PC-3 (cell line): ENCODE measurements around the gene ZBTB7A. TPM values are rescaled to one million over a fixed set of nuclear protein-coding genes. Genes with fewer than 3 reads are reported as not detected.

ENCODE experiments used
- ATAC-seq: fragments of 200-7000 bp; cut with Tn5 transposase; 2 replicates; pipeline ENCODE4 v1.9.1; 2020; ENCODE audit warnings: mild to moderate bottlenecking, moderate library complexity
- BruUV-seq: library from RNA; stranded (reverse); fragments of 400-500 nt; replicated peaks from 2 replicates; lab custom pipeline; 2021; lab: Mats Ljungman, UMichigan
- CTCF ChIA-PET: fragments of 300-600 bp; sonication (Branson Sonifier 250); formaldehyde crosslinking; loops from one replicate; lab custom pipeline; 2022; ENCODE audit warnings: antibody characterized with exemption; lab: Charles Lee
- POLR2A ChIA-PET: fragments of 300-600 bp; sonication (Branson Sonifier 250); formaldehyde crosslinking; loops from one replicate; lab custom pipeline; 2022; ENCODE audit warnings: antibody characterized with exemption; ENCODE audit not compliant: unreplicated experiment; lab: Charles Lee
- DNase-seq: peaks from one replicate; pipeline ENCODE4 v3.0.0-alpha.2; 2015
- H2AFZ ChIP-seq: fragments of 300-600 bp; sonication (generic); 2 replicates; pipeline ENCODE4 v1.6.0; 2016; ENCODE audit warnings: antibody characterized with exemption, low read length
- H3F3A ChIP-seq: fragments of 300-600 bp; sonication (generic); one replicate; pipeline ENCODE4 v1.6.0; 2017; ENCODE audit warnings: antibody characterized with exemption, low read length, control low read depth, mild to moderate bottlenecking; ENCODE audit not compliant: unreplicated experiment
- H3K27ac ChIP-seq: fragments of 300-600 bp; sonication (generic); 2 replicates; pipeline ENCODE4 v1.5.1; 2016; ENCODE audit warnings: mild to moderate bottlenecking, low read length
- H3K27me3 ChIP-seq: fragments of 300-600 bp; sonication (generic); 2 replicates; pipeline ENCODE4 v1.6.1; 2016; ENCODE audit warnings: low read length, mixed read lengths
- H3K36me3 ChIP-seq: fragments of 300-600 bp; sonication (generic); 2 replicates; pipeline ENCODE4 v1.6.1; 2016; ENCODE audit warnings: low read depth, mixed run types, low read length, mixed read lengths
- H3K4me1 ChIP-seq: fragments of 300-600 bp; sonication (generic); 2 replicates; pipeline ENCODE4 v1.5.1; 2016; ENCODE audit warnings: low read length; ENCODE audit not compliant: insufficient read depth
- H3K4me2 ChIP-seq: fragments of 300-600 bp; sonication (generic); 2 replicates; pipeline ENCODE4 v1.6.0; 2016; ENCODE audit warnings: low read length
- H3K4me3 ChIP-seq: fragments of 300-600 bp; sonication (generic); 2 replicates; pipeline ENCODE4 v1.5.1; 2016; ENCODE audit warnings: mild to moderate bottlenecking, low read length, mixed read lengths
- H3K79me2 ChIP-seq: fragments of 300-600 bp; sonication (generic); 2 replicates; pipeline ENCODE4 v1.6.1; 2017; ENCODE audit warnings: low read length, mixed read lengths
- H3K9ac ChIP-seq: fragments of 300-600 bp; sonication (generic); 2 replicates; pipeline ENCODE4 v1.6.0; 2016; ENCODE audit warnings: mild to moderate bottlenecking, low read length
- H3K9me2 ChIP-seq: fragments of 300-600 bp; sonication (generic); replicated peaks from 2 replicates; pipeline ENCODE4 v1.6.1; 2016; ENCODE audit warnings: mixed run types, low read length, mixed read lengths
- H3K9me3 ChIP-seq: fragments of 300-600 bp; sonication (generic); 2 replicates; pipeline ENCODE4 v1.6.1; 2016; ENCODE audit warnings: low read length, mixed read lengths
- H4K20me1 ChIP-seq: fragments of 300-600 bp; sonication (generic); 2 replicates; pipeline ENCODE4 v1.6.1; 2016; ENCODE audit warnings: low read length, mixed read lengths
- CTCF ChIP-seq: fragments of 300-600 bp; sonication (generic); conservative IDR thresholded peaks from 2 replicates; pipeline ENCODE4 v1.5.1; 2017; ENCODE audit warnings: antibody characterized with exemption, low read depth, mild to moderate bottlenecking, low read length
- EZH2 ChIP-seq: fragments of 300-600 bp; sonication (generic); IDR thresholded peaks from one replicate; pipeline ENCODE4 v1.6.1; 2017; ENCODE audit warnings: antibody characterized with exemption, mild to moderate bottlenecking, low read length; ENCODE audit not compliant: unreplicated experiment
- EZH2phosphoT487 ChIP-seq: fragments of 300-600 bp; sonication (generic); IDR thresholded peaks from 2 replicates; pipeline ENCODE4 v1.6.1; 2018; ENCODE audit warnings: mild to moderate bottlenecking, antibody characterized with exemption, low read length, borderline replicate concordance
- intact Hi-C: fragments of 100-400 bp; cut with micrococcal nuclease; formaldehyde crosslinking; loops from 2 replicates; pipeline ENCODE4 v1.9.0; 2023
- total RNA-seq: library from RNA; depleted of rRNA; stranded (reverse); fragments of >200 nt; gene quantifications from 2 replicates; pipeline ENCODE4 v1.2.3, GENCODE V29; 2014

ZBTB7A gene
- total RNA-seq, 1 experiment from 2014 or later, result 16.7 TPM

DNA sequence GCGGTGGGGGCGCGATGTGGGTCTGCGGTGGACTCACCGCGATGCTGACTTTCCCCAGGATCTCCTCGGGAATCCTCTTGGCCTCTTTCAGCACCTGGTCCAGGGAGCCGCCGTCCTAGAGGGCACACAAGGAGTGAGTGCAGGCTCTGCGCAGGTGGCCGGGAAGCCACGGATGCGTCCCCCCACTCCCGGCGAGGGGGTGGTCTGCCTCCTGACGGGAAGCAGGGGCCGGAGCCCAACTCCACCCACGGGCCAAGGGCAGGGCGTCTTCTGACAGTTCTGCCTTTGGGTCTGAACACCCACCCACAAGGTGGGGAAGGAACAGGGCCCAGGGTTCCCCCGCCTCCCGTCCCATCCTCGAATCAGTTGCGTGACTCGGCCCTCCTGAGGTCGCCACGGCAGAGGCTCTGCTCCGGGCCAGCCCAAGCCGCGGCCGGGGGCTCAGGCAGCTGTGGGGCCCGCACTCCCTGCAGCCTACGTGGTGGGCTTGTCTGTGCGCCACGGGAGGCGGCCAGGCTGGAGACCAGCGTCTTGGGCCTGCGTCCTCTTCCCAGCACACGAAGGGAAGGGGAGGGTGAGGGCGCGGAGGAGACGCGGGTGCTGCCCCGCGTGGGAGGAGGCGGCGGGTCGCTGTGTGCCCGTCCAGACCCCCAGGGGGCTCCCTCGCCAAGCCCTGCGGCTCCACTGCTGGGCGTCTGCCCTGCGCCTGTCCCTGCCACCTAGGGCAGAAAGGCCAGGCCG, 35.8 kb upstream of the ZBTB7A start:
- Histone ChIP-seq H3F3A (no peaks in the 10 kb centered on the region), H2AFZ (no peak overlapping the region), H3K9me3 (no peaks in the 10 kb centered on the region), H3K27me3 (no peaks in the 10 kb centered on the region), H3K4me1 (no peaks in the 10 kb centered on the region; the same call in 1 of the 2 replicates), H3K9ac (no peak overlapping the region), H3K27ac (no peak overlapping the region), H3K9me2 (no peaks in the 10 kb centered on the region), H3K4me3 (no peak overlapping the region), H3K36me3 (peaks cover 4% of the 10 kb centered on the region; the same call in 1 of the 2 replicates), H4K20me1 (no peaks in the 10 kb centered on the region), H3K4me2 (no peak overlapping the region), H3K79me2 (no peaks in the 10 kb centered on the region)
- ChIA-PET CTCF (no interaction called here), POLR2A (no interaction called here)
- no peak for ATAC-seq
- intact Hi-C loops, result no loop called here
- DNase-seq, result no peak
- TF ChIP-seq EZH2 (no peak), EZH2phosphoT487 (no peak), CTCF (no peak)
- no TSS peak for BruUV-seq

- Histone ChIP-seq H3K27me3 (no peaks in the 10 kb centered on the region), H3K9me3 (no peaks in the 10 kb centered on the region), H3K9ac (no peak overlapping the region), H3K36me3 (no peaks in the 10 kb centered on the region), H3K4me1 (no peaks in the 10 kb centered on the region; the same call in 1 of the 2 replicates), H3K4me3 (no peak overlapping the region), H3K79me2 (no peaks in the 10 kb centered on the region), H3K27ac (no peak overlapping the region), H3K4me2 (no peak overlapping the region), H4K20me1 (no peaks in the 10 kb centered on the region), H2AFZ (no peak overlapping the region), H3F3A (no peaks in the 10 kb centered on the region), H3K9me2 (no peaks in the 10 kb centered on the region)
- ATAC-seq (no peak), DNase-seq (no peak)
- TF ChIP-seq EZH2, result no peak
- TF ChIP-seq CTCF, result no peak
- no peak for TF ChIP-seq EZH2phosphoT487
- ChIA-PET CTCF (no interaction called here), POLR2A (no interaction called here)
- intact Hi-C loops, result no loop called here
- no TSS peak for BruUV-seq
Measured at GRCh38 chr19:4101496-4101770, 34.7 kb upstream of the ZBTB7A start.
